Spinal cord (tissue), 10 donors: ENCODE results near the gene MAML2. TPM values are rescaled to one million over a fixed set of nuclear protein-coding genes. Genes with fewer than 3 reads are reported as not detected.
"Not testable (repeated sequence)": the region's sequence is repeated elsewhere in the genome, so short reads cannot be mapped to it uniquely, and the experiment has no call there.

Experiments
- DNase-seq, 6 donors: peaks; one replicate each; pipeline versions ENCODE4 v3.0.0 to v3.0.0-alpha.2; 2013 to 2015; ENCODE audit warnings: low spot score in 6 of 6, low read depth in 4 of 6
- H3K27ac ChIP-seq: one replicate; pipeline ENCODE4 v1.5.1; 2013; ENCODE audit warnings: low read depth, low read length, control low read depth
- H3K27me3 ChIP-seq: one replicate; pipeline ENCODE4 v1.6.1; 2013; ENCODE audit warnings: low read length; ENCODE audit not compliant: control insufficient read depth, insufficient read depth
- H3K36me3 ChIP-seq: one replicate; pipeline ENCODE4 v1.6.1; 2013; ENCODE audit warnings: low read length; ENCODE audit not compliant: control insufficient read depth, insufficient read depth
- H3K4me1 ChIP-seq: one replicate; pipeline ENCODE4 v1.6.1; 2013; ENCODE audit warnings: low read length; ENCODE audit not compliant: control insufficient read depth, insufficient read depth
- H3K4me3 ChIP-seq: one replicate; pipeline ENCODE4 v1.5.1; 2013; ENCODE audit warnings: low read depth, low read length, control low read depth
- H3K9me3 ChIP-seq: one replicate; pipeline ENCODE4 v1.6.1; 2013; ENCODE audit warnings: low read length; ENCODE audit not compliant: control insufficient read depth, insufficient read depth
- WGBS: methylation state at CpG from one replicate; pipeline ENCODE4 v1.1.5; 2013; ENCODE audit warnings: missing lambda C conversion rate; ENCODE audit not compliant: insufficient coverage; 5-methylcytosine and 5-hydroxymethylcytosine counted together
- polyA plus RNA-seq, 2 donors: library from polyadenylated mRNA; unstranded; fragments of 120-200 nt; gene quantifications; one replicate each; pipeline ENCODE4 v1.2.1, GENCODE V29; 2013; ENCODE audit not compliant: insufficient read length in 2 of 2
- total RNA-seq, 2 donors: library from RNA; depleted of rRNA in 1 of 2; stranded (reverse); fragments of 120-200 nt in 1 of 2; fragments of >200 nt in 1 of 2; gene quantifications; one replicate each; pipeline versions ENCODE4 v1.2.3 to v1.2.4, GENCODE V29; 2013 to 2014
- donor health status: healthy.

Gene MAML2
- total and polyA plus RNA-seq, 4 donors: 16.7 to 25.5 (median 18.7) TPM

DNA sequence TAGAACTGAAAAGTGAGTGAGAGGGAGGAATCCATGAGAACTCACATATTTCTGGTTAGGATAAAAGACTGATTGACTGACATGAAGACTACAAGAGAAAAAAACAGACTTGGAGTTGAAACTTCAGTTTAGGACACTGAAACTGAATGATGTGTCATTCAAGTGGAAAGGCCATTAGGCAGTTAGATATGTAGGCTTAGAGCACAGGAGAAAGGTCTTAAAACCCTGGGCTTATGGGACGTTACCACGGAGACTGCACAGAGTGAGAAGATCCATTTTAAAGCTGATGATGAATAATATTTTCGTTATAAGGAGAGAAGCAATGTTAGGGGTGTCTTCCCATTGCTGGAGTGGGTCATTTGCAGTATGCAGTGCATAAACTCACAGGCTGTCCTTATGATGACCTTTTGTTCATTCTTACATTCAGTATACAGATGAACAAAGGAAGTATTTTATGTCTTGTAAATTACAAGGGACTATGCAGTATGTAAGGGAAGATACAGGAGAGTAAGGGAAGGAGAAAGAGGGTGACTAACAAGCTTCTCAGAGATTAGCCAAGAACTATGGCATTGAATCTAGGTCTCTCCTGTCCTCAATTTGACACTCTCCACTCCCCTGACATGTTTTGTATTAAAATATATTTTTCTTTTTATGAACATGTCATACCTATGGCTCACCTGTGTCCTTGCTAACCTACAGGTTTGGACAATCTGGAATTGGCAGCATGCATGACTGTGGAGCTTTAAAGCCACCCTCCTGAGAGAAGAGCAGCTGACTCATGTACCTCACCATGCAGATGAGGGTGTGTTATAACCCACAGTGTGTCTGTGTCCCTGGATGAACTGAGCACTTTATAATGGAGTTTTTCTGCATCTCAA, 63.7 kb downstream of the MAML2 start:
- Histone ChIP-seq H3K36me3 (no peaks in the 10 kb centered on the region), H3K27ac (no peak overlapping the region), H3K27me3 (no peaks in the 10 kb centered on the region), H3K4me1 (no peaks in the 10 kb centered on the region), H3K4me3 (no peak overlapping the region), H3K9me3 (no peaks in the 10 kb centered on the region)
- peak in 1 of 6 donors; percentile 44 for DNase-seq
- WGBS: 83% methylated on average over 2 of the region's 3 CpGs

DNA sequence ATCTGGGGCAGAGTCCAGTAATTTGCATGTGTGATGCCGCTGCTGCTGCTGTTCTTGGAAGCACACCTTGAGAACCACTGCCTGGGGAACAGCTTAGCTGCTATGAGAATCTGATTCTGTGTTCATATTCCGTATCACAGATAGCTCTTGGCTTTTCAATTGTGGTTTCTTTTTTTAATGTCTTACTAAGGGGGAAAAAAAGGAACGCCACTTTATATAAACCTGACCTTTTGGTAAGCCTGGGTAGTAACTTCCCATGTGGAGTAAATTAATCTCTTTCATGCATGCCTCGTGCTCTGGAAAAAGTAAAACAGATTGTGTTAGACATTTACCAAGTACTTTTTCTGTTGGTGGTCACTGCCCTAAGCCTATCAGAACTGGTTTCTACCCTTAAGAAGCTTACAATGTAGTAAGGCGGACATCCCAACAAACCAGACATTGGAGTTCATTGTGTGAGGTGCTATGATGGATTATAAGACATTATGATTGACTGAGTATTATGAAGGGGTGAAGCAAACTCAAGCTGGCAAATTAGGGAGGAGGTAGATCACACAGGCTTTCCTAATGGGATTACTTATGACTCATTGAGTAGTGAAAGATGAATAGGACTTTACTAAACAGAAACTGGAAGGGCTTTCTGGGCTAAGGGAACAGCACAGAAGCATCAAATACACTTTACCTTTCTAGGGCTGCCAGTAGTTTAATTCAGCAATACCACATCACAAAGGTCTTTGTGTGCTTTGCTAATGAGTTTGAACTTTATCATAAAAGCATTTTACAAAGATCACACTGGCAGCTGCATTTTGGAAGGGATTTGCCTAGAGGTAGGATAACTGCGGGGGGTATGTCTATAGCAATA, 64.7 kb downstream of the MAML2 start:
- Histone ChIP-seq H3K4me3 (no peak overlapping the region), H3K27ac (no peak overlapping the region), H3K4me1 (no peaks in the 10 kb centered on the region), H3K9me3 (no peaks in the 10 kb centered on the region), H3K27me3 (no peaks in the 10 kb centered on the region), H3K36me3 (no peaks in the 10 kb centered on the region)
- DNase-seq: no peak
- 75% methylated on average over 2 of the region's 6 CpGs for WGBS

- Histone ChIP-seq H3K9me3 (no peaks in the 10 kb centered on the region), H3K27ac (no peak overlapping the region), H3K4me1 (no peaks in the 10 kb centered on the region), H3K36me3 (no peaks in the 10 kb centered on the region), H3K27me3 (no peaks in the 10 kb centered on the region), H3K4me3 (no peak overlapping the region)
- DNase-seq: no peak
Measured at GRCh38 chr11:96277696-96278038, 65.3 kb downstream of the MAML2 start.

GRCh38 chr11:96276836-96277235, 66.2 kb downstream of the MAML2 start:
- H3K4me3 ChIP-seq: no peak overlapping the region
- no CpG with 5 or more reads among the region's 5 CpGs for WGBS
- H3K36me3 ChIP-seq: no peaks in the 10 kb centered on the region
- H3K9me3 ChIP-seq: no peaks in the 10 kb centered on the region
- no peak overlapping the region for H3K27ac ChIP-seq
- no peaks in the 10 kb centered on the region for H3K27me3 ChIP-seq
- no peak for DNase-seq
- H3K4me1 ChIP-seq: no peaks in the 10 kb centered on the region

GRCh38 chr11:96275801-96276594, 67.0 kb downstream of the MAML2 start:
- Histone ChIP-seq H3K27ac (no peak overlapping the region), H3K36me3 (no peaks in the 10 kb centered on the region), H3K27me3 (no peaks in the 10 kb centered on the region), H3K9me3 (no peaks in the 10 kb centered on the region), H3K4me3 (no peak overlapping the region), H3K4me1 (no peaks in the 10 kb centered on the region)
- 87% methylated on average over 2 of the region's 5 CpGs for WGBS
- DNase-seq: no peak

DNA sequence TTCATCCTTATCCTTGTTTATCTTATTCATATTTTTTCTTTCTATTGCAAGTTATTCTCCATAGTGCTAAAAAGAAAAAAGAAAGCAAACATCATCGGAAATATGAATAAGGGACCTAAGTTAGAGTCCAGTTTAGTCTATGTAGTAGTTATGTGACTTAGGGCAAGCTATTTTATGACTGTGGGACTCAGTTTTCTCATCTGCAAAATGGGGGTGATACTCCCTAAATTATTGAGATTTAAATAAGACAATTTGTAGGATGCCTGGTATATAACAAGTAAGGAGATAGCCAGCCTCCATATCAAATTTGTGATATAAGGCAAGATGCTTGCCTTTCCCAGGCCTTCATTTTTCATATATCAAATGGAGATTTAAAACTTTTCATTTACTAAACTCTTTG, 69.5 kb downstream of the MAML2 start:
- no peak for DNase-seq
- Histone ChIP-seq H3K4me1 (no peaks in the 10 kb centered on the region), H3K27ac (no peak overlapping the region), H3K36me3 (peaks cover 2% of the 10 kb centered on the region), H3K9me3 (no peaks in the 10 kb centered on the region), H3K4me3 (no peak overlapping the region), H3K27me3 (no peaks in the 10 kb centered on the region)
- no CpG with 5 or more reads among the region's 1 CpG for WGBS

DNA sequence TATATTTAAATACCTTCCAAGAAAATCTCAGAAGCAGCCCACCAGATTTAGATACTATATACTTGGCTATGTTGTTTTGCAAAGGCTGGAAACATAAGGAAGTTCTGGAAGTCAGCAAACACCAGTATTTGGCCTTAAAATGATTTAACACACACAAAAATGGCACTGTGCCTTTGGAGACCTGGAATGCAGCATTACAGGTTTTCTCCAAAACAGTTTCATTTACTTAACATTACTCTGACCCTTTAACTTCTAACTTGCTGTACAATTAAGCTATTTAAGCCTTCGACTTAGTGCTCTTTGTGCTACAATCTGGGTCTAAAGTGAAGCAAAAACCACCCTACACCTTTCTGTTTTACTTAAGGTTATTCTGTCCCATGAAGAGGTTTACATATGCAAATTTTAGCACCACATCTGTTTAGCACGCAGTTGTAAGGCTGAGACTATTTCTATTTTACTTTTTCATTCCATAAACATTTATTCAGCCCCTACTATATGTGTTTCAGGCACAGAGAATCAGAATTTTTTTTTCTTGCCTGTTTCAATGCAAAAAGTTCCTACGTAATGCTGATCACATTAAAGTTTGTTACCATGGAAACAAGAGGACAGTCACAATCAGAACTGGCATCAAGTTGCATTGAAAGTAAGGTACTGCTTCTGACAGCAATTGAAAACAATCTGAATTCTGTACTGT, 70.3 kb downstream of the MAML2 start:
- peak in 2 of 6 donors; percentile 51 to 77 for DNase-seq
- Histone ChIP-seq H3K4me3 (no peak overlapping the region), H3K36me3 (peaks cover 2% of the 10 kb centered on the region), H3K4me1 (no peaks in the 10 kb centered on the region), H3K27ac (peak overlapping the region; percentile 64), H3K27me3 (no peaks in the 10 kb centered on the region), H3K9me3 (no peaks in the 10 kb centered on the region)
- no CpG with 5 or more reads among the region's 3 CpGs for WGBS

DNA sequence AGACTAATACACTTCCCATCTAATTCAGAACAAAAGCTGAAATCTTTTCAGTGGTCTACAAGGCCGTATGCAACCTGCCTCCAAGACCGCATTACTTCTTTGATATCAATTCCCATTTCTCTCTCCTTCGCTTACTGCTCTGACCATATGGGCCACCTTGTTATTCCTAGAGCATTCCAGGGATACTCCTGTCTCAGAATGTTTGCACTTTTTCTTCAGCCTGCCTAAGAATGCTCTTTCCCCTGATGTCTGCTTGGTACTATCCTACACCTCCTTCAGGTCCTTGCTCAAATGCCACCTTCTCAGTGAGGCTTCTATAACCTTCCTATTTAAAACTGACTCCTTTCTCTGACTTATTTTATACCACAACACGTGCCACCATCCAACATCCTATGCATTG, 71.2 kb downstream of the MAML2 start:
- Histone ChIP-seq H3K4me1 (no peaks in the 10 kb centered on the region), H3K36me3 (peaks cover 2% of the 10 kb centered on the region), H3K4me3 (no peak overlapping the region), H3K9me3 (no peaks in the 10 kb centered on the region), H3K27me3 (no peaks in the 10 kb centered on the region), H3K27ac (no peak overlapping the region)
- no peak for DNase-seq
- WGBS: 100% methylated on average over 3 of the region's 4 CpGs

GRCh38 chr11:96271352-96271751, 71.6 kb downstream of the MAML2 start:
- not testable (repeated sequence) for DNase-seq, H3K27ac ChIP-seq, H3K4me1 ChIP-seq, H3K36me3 ChIP-seq, H3K27me3 ChIP-seq, H3K9me3 ChIP-seq, H3K4me3 ChIP-seq
